NCI-H146 (cell line): ENCODE results near the gene WDR90.

Source experiments
- DNase-seq: peaks from one replicate; lab custom pipeline; 2025; lab: John Stamatoyannopoulos, UW

The WDR90 gene

DNA sequence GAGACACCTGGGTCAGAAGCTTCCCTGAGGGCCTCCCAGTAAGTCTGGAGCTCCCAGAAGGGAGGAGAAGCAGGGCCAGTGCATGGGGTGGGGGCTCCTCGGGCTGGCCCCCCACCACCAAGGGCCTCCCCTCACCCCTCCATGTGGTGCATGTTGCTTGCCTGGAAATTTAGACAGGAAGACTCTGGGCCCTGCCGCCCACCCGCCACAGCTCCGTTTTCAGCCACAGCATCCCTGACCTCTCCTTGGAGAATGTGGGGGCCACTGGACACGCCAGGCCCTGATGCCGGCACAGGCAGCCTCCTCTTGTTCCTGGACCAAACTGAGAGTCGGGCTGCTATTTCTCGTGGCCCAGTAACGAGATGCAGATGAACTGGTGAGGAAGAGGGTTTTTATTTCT is 10.3 kb upstream of the WDR90 start:
- DNase-seq: no peak

DNA sequence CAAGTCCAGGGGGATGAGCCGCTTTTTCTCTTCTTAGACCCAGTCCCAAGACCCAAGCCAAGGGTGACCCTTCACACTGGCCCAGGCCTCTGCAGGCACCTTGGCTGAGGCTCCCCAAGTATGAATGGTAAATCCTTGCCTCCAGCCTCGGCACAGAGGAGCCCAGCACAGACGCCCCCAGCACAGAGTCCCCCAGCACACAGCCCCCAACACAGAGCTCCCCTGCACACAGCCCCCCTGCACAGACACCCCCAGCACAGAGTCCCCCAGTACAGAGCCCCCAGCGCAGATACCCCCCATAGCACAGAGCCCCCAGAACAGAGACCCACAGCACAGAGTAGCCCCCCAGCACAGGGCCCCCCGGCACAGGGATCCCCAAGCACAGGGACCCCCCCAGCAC is 8.6 kb upstream of the WDR90 start:
- no peak for DNase-seq

DNA sequence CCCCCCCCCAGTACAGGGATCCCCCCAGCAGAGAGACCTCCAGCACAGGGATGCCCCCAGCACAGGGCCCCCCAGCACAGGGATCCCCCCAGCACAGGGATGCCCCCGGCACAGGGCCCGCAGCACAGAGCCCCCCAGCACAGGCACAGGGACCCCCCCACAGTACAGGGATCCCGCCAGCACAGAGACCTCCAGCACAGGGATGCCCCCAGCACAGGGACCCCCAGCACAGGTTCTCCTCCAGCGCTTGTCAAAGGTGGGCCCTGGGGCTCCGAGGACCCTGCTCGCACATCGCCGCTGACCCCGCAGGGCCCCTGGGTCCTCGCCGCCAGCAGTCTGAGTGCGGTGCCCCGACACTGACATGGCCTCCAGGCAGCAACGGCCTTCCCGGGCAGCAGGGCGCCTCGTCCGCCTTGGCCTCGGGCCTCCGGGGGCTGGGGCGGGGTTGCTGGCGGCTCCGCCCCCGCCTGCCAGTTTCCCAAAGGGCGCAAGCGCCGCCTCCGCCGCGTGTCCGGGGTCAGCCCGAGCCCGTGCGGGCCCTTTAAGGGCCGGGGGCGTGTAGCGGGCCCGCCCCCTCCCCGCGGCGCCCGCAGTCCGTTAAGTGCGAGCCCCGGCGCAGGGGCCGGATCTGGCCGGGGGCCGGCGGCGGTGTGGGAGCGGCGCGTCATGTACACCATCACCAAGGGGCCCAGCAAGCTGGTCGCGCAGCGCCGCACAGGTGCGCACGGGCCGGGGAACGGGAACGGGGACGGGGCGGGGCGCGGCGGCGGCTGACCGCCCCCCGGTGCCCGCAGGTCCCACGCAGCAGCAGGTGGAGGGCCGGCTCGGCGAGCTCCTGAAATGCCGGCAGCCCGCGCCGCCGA is 7.6 kb upstream of the WDR90 start, which contains the start of gene MCRIP2:
Gene MCRIP2, plus strand, starts transcription at position 503 of the 863 bp plus-strand sequence. Its CDS starts 164 bp downstream, at position 667.
- DNase-seq: peak; percentile 92

DNA sequence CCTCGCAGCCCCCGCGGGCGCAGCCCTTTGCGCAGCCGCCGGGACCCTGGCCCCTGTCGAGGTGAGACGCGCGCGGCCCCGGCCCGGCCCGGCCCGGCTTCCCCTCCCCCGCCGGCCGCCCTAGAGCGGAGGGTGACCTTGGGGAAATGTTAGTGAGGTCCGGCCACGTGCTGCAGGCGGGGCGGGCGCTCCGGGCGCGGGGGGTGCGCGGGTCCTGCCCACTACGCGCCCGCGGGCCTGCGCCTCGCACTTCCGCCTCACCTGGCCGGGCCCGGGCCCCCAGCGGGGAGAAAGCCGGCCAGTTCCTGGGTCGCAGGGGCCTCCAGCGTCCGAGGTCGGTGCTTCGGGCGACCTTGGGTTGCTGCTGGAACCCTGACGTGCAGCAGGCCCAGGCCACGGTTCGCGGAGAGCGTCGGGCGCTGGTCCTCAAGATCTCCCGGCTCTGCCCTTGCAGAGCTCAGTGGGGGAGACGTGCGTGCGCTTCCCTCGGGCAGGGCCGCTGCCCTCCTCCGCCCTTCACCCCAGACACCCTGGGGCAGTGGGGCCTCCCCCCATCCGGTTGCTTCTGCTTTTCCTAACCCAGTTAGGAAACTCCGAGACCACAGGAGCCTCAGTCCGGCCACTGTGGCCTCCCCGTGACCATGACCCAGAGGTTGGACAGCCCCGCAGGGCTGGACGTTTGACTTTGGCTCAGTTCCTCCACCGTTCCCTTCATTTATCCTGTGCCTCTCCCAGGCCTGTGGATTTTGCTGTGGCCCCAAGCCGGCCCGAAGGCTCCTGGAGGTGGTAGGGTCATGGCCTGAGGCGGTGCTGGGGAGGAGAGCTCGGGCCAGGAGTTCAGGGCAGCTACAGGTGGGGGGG is 6.7 kb upstream of the WDR90 start:
- peak; percentile 68 for DNase-seq

DNA sequence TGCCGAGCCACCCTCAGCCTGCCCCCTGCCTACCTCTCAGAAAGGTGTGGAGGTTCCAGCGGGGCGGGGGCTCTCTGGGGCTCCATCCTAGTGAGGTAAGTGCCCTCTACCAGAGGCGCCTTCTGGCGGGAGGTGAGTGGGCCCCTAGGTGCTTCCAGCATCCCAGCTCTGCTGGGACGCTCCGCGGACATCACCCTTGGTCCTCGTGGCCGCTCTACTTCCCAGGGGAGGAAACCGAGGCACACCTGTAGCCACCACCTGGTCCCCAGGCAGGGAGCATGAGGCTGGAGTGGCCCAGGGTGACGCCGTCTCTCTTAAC is 6.2 kb upstream of the WDR90 start:
- no peak for DNase-seq

DNA sequence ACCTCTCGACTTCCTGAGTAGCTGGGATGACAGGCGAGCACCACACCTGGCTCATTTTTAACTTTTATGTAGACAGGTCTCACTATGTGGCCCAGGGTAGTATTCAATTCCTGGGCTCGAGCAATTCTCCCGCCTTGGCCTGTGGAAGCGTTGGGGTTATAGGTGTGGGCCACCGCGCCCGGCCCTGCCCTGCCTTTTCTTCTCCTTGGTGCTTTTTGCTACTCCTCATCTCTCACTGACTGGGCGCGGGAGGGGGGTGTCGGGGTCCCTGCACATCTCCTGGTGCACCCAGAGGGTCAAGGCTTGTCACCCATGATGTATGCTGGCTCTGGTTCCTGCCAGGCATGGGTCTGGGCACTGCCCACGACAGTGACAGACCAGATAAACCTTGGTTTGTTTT is 4.6 kb upstream of the WDR90 start:
- no peak for DNase-seq

DNA sequence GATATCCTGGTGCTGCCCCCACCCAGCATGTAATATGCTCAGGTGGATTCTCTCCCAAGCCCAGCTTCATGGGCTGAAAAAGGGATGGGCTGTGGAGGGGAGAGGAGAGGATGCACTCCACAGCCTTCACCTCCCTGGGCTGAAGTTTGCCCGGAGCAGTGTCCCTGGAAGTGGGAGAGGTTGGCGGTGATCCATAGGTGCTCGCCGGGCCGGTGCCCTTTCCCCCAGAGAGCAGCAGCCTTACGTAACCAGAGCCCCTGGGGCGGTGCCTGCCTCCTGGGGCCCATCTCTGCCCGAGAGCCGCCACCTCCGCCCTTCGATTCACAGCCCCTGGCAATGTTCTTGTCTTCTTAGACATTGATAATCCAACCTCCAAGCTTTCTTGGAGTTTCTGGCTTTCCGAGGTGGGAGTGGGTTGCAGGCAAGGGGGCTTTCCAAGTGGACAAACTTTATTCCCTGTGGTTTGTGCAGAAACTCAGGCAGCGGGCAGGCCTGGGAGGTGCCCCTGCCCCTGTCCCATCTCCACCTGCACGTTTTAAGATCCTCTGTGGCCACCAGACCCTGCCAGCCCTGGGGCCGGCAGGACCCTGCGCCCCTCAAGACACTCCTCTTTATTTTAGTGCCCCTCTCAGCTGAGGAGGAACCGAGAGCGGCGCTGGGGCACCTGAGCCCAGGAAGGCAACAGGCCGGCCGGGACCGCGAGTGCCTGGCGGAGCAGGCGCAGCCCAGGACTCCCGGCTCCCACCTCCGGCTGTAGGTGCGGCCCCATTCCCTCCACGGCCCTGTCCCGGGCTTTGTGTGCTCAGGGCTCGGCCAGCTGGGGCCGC is 3.1 kb upstream of the WDR90 start:
- DNase-seq: no peak

DNA sequence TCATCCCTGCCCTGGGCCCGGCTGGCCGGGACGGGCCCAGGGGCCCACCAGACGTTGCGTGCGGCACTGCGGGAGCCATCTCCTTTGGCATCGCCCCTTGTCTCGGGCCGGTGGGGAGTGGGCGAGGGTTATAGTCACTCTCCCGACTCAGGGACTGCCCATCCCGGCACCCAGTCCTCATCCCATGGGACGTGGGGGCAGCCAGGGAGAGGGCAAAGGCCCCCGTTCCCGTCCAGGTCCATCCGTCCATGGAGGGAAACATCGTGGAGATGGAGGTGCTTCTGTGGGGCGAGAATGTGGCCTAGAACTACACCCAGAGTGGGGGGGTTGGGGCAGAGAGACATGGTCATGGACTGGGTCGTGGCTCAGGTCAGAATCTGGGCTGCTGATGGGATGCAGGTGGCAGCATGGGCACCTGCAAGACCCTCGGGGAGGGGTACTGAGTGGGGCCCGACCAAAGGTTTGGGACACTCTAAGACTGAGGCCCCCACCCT is 2.4 kb upstream of the WDR90 start:
- DNase-seq: no peak

DNA sequence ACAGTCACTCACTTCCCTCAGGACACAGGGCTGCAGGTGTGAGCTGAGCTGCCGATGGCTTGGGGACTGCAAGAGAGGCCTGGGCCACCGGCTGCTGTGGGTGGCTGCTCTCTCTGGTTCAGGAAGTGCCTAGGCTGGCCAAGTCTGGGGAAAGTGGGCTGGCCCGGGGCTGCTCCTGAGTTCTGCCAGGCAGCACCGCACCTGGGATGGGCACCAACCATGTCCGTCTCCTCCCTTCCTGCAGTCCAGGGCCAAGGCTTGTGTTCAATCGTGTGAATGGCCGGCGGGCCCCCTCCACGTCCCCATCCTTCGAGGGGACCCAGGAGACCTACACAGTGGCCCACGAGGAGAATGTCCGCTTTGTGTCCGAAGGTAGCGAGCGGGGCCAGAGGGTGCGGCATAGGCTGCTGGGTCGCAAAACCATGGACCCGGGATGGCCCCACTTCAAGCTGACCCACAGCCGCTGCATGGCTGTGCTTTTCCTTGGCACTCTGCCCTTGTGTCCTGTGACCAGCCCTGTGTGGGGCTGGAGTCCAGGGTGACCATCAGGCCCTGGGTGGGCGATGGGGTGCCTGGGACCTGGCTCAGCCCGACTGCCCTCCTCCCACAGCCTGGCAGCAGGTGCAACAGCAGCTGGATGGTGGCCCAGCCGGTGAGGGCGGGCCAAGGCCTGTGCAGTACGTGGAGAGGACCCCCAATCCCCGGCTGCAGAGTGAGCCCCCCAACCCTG is 1.8 kb upstream of the WDR90 start:
- DNase-seq: no peak

DNA sequence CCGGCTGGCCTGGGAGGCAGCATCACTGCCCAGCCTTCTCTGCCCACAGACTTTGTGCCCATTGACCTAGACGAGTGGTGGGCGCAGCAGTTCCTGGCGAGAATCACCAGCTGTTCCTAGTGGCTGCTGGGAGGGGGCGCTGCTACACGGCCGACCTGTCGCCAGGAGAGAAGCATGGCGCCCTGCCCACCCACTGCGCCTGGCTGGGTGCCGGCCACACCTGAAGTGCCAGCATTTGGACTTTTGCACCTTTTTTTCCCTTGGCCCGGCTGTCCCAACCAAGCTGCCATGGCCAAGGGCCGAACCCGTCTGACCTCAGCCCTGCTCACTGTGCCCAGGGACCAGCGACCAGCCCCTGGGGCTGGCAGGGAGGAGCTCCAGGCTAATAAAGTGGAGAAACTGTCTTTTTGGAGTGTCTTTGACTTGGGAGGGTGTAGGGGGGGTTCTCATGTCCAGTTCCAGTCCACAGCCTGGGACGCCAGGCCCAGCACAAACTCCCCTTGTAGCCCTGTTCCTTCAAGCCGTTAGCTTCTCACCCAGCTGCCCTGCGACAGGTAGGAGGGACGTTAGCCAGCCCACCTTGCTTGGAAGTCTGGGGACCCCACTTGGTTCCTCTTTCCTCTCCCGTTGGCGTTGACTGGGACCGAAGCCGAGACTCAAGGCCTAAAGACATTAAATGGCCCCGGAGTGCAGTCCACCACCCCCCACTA is 939 bp upstream of the WDR90 start:
- peak; percentile 51 for DNase-seq

DNA sequence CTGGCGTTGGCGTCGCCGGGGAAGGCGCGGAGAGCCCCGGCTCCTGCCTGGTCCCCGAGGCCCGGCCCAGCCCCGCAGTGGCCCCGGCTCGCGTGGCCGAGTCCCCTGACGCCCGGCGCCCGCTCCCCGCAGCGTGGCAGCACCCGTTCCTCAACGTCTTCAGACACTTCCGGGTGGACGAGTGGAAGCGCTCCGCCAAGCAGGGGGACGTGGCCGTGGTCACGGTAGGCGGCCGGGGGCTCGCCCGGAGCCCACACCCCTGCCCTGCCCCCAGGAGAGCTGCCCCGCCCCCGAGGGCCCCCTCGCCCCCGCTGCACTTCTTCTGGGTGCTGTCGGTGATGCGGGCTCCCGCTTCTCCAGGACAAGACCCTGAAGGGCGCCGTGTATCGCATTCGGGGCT is 466 bp downstream of the WDR90 start:
- DNase-seq: peak; percentile 37

DNA sequence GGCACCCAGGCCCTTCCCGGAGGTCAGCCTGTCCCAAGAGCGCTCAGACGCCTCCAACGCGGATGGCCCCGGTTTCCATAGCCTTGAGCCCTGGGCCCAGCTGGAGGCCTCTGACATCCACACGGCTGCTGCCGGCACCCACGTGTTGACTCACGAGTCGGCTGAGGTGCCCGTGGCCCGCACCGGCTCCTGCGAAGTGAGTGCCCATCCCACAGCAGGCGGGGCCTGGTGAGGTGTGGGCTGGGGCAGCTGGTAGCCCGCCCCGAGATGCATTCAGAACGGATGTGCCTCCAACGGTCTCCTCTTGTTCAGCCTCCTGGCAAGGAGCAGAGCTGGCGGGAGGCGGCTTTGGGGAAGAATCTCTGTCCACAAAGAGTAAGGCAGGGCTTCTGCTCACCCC is 2.7 kb downstream of the WDR90 start:
- no peak for DNase-seq

DNA sequence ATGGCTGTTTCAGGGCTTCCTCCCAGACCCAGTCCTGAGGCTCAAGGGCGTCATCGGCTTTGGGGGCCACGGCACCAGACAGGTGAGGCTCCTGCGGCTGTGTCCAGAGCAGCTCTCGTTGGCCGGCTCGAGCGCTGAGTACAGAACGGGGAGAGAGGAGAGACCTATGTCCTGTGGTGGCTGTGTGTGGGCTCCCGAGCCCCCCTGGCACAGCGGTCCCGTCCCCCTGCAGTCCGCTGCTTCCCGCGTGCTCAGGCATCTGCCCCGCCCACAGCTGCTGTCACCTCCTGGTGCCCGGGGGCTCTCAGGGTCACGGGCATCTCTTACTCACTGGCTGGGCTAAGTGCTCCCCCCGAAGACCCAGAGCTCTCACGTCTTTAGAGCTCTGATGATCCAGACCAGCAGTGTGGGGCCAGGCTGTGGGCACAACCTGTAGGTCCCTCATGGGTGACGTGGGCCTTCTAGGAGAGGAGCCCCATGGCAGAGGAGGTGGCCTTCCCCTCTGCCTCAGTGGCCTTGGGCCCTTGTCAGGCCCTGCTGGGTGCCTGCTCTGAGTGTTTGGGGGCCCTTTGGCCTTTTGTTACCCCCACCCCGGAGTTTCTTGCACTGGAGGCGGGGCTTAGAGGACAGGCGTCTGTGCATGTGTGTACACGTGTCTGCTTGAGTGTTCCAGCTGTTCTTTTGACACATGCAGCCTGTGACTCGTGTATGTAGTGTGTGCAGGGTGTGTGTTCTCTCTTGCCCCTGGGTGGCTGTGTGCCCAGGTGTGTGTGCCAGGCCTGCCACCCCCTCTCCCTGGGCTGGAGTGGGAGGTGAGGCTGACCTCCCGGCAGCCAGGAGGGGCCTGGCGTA is 3.5 kb downstream of the WDR90 start:
- DNase-seq: no peak

DNA sequence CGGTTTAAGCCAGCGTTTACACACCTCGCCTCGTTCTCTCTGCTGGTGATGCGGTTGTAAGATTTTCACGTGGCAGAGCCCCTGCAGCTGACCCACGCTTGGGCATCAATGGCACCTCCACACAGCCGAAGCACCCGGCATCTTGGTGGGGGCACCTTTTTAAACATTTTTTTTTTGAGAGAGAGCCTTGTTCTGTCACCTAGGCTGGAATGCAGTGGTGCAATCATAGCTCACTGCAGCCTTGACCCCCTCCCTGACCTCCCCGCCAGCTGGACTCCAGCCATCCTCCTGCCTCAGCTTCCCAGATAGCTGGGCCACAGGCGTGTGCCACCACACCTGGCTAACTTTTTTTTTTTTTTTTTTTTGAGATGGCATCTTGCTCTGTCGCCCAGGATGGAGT is 4.9 kb downstream of the WDR90 start:
- DNase-seq: no peak

DNA sequence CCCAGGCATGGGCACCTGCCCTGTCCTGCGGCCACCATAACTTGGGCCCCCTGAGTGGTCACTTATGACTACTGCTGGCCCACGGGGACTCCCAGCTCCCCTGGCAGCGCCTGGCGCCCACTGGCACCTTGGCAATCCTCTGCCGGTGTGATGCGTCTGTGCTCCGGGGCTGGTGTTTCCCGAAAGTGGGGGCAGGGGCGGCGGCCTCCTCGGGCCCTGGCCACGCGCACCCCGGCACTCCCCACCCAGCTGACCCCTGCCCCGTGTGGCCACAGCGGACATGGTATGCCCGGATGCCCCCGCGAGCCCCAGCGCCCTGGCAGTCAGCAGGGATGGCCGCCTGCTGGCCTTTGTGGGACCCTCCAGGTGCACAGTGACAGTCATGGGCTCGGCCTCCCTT is 8.3 kb downstream of the WDR90 start:
- DNase-seq: no peak

DNA sequence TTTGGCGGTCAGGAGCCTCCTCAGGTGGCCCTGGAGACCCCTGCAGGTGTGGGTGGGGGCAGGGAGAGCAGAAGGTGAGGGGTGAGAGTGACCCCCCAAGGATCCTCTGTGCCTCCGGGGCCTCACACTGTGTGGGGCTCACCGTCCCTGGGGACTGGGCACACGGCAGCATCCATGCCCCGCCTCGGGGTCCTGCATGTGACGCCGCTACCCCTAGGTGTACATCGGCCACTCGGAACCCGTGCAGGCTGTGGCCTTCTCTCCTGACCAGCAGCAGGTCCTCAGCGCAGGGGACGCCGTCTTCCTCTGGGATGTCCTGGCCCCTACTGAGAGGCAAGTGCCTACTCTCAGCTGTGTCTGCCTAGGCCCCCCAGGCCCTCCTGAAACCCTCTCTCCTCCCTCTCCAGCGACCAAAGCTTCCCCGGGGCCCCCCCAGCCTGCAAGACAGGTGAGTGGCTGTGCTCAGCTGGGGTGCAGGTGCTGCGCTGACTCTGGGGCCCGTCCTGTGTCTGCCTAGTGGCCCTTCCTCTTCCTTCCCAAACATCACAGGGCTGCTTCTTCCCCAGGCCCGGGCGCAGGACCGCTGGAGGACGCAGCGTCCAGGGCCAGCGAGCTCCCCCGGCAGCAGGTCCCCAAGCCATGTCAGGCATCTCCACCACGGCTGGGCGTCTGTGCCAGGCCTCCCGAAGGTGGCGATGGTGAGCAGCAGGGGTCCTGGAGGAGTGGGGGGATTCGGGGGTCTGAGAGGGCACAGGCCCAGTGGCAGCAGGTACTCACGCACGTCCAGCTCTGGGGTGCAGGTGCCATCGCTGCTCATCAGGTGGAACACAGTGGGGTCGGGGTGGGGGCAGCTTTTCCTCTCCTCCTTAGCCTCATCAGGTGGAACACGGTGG is 9.8 kb downstream of the WDR90 start:
- no peak for DNase-seq

DNA sequence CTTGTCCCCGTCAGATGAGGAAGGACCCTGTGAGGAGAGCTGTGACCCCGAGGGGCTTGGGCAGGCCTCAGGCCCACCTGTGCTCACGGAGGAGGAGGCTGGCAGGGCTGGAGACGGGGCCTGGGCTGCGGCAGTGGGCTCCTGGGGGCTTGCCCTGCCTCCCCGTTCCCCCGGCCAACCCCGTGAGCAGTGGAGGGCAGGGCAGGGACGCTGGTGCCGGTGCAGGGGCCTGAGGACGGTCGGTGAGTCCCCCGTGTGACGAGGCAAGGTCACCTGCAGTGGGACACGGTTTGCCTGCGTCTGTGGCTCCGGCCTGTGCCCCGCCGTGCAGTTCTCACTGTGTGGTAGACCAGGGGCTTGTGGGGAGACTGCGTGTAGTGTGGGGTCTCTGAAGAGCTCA is 10.5 kb downstream of the WDR90 start:
- no peak for DNase-seq

DNA sequence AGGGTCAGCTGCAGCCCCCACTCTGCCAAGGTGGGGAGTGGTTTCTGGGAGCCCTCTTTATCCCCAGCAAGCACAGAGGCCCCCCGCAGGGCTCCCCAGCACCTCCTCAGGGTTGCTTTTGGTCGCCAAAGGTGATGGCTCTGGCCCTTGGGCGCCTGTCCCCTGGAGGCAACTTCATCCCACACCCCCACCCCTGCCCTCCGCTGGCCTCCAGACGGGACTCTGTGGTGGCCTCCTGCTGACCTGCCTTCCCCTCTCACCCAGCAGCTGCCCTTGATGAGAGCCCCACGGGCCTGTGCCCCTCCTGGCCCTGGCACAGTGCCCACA is 10.9 kb downstream of the WDR90 start:
- DNase-seq: no peak
